Upper lobe of left lung (tissue), 6 donors: ENCODE results near the gene DCBLD1. TPM values are rescaled to one million over a fixed set of nuclear protein-coding genes. Genes with fewer than 3 reads are reported as not detected.

Experiments
- ATAC-seq, 2 donors: fragments of 200-7000 bp; cut with Tn5 transposase; one replicate each; pipeline ENCODE4 v1.9.1; 2022; ENCODE audit warnings: mild to moderate bottlenecking in 2 of 2, moderate library complexity in 2 of 2; ENCODE audit not compliant: low FRiP score in 2 of 2
- DNase-seq, 2 donors: peaks; one replicate each; pipeline ENCODE4 v3.0.0-alpha.2; 2019 to 2020
- H3K27ac ChIP-seq, 4 donors: fragments of 200-600 bp; sonication (generic); one replicate each; pipeline ENCODE4 v1.5.1; 2016 to 2019
- H3K27me3 ChIP-seq, 4 donors: fragments of 200-600 bp; sonication (generic); one replicate each; pipeline ENCODE4 v1.5.1; 2017 to 2019
- H3K36me3 ChIP-seq, 4 donors: fragments of 200-600 bp; sonication (generic); one replicate each; pipeline ENCODE4 v1.5.1; 2016 to 2019
- H3K4me1 ChIP-seq, 4 donors: fragments of 200-600 bp; sonication (generic); one replicate each; pipeline ENCODE4 v1.5.1; 2018 to 2019
- H3K4me3 ChIP-seq, 4 donors: fragments of 200-600 bp; sonication (generic); one replicate each; pipeline ENCODE4 v1.5.1; 2017 to 2019; ENCODE audit warnings: mild to moderate bottlenecking in 2 of 4, moderate library complexity in 1 of 4
- H3K9me3 ChIP-seq, 4 donors: fragments of 200-600 bp; sonication (generic); one replicate each; pipeline ENCODE4 v1.5.1; 2018 to 2019
- CTCF ChIP-seq, 6 experiments: fragments of 450-650 bp in 4 of 6; fragments of 200-600 bp in 2 of 6; sonication (generic) in 2 of 6; IDR thresholded peaks; one replicate each; pipeline ENCODE4 v1.5.1; 2016 to 2019; ENCODE audit warnings: antibody characterized with exemption in 6 of 6
- EP300 ChIP-seq, 4 donors: sonication (generic); formaldehyde crosslinking; IDR thresholded peaks; one replicate each; pipeline ENCODE4 v1.5.1; 2017; ENCODE audit warnings: antibody characterized with exemption in 4 of 4, control low read depth in 2 of 4
- POLR2A ChIP-seq, 4 donors: fragments of 450-650 bp; IDR thresholded peaks; one replicate each; pipeline ENCODE4 v1.5.1; 2016 to 2017; ENCODE audit warnings: antibody characterized with exemption in 4 of 4, mild to moderate bottlenecking in 2 of 4
- POLR2AphosphoS5 ChIP-seq, 2 donors: sonication (generic); formaldehyde crosslinking; IDR thresholded peaks; one replicate each; pipeline ENCODE4 v1.5.1; 2017; ENCODE audit warnings: antibody characterized with exemption in 2 of 2
- WGBS, 2 donors: methylation state at CpG; one replicate each; pipeline ENCODE4 v1.1.5; 2017 to 2018; 5-methylcytosine and 5-hydroxymethylcytosine counted together
- total RNA-seq, 6 donors: library from RNA; depleted of rRNA in 4 of 6; stranded (reverse); fragments of >200 nt in 4 of 6; gene quantifications; one replicate each; pipeline versions ENCODE4 v1.1.0 to v1.2.1, GENCODE V29; 2016 to 2021
- donor health status: DM: no; HTN: no; CAD: no; lungs with moderate emphysema.
- donor health status: DM: no; HTN: yes; CAD: no; lungs with severe emphysema.

DCBLD1 gene
- total RNA-seq, 6 donors from 2014 or later: 12.5 to 48.1 (median 19.6) TPM

- Histone ChIP-seq H3K27me3 (no peaks in the 10 kb centered on the region), H3K9me3 (no peaks in the 10 kb centered on the region), H3K4me1 (peaks cover 17 to 19% (median 18%) of the 10 kb centered on the region in 4 donors), H3K36me3 (peaks cover 0 to 18% (median 4%) of the 10 kb centered on the region in 4 donors), H3K4me3 (no peak overlapping the region), H3K27ac (no peak overlapping the region)
- ATAC-seq (no peak), DNase-seq (no peak)
- TF ChIP-seq POLR2A (IDR thresholded peaks at IDR 0.05) (no peak), POLR2AphosphoS5 (IDR thresholded peaks at IDR 0.05) (no peak), CTCF (IDR thresholded peaks at IDR 0.05) (no peak), EP300 (IDR thresholded peaks at IDR 0.05) (no peak)
- 59 to 67% methylated on average over 2 of the region's 2 CpGs for WGBS, 2 donors
These were observed 20.7 kb downstream of the DCBLD1 start for GRCh38 chr6:117503211-117503610.

GRCh38 chr6:117504478-117505144, 22.1 kb downstream of the DCBLD1 start:
- TF ChIP-seq POLR2A (IDR thresholded peaks at IDR 0.05) (no peak), CTCF (IDR thresholded peaks at IDR 0.05) (no peak), EP300 (IDR thresholded peaks at IDR 0.05) (no peak), POLR2AphosphoS5 (IDR thresholded peaks at IDR 0.05) (no peak)
- Histone ChIP-seq H3K9me3 (no peaks in the 10 kb centered on the region), H3K4me1 (peaks cover 6 to 10% (median 8%) of the 10 kb centered on the region in 4 donors), H3K27me3 (no peaks in the 10 kb centered on the region), H3K27ac (no peak overlapping the region), H3K4me3 (no peak overlapping the region), H3K36me3 (peaks cover 0 to 22% (median 4%) of the 10 kb centered on the region in 4 donors)
- no peak for DNase-seq
- 82 to 85% methylated on average over 7 of the region's 7 CpGs for WGBS, 2 donors
- ATAC-seq: no peak

DNA sequence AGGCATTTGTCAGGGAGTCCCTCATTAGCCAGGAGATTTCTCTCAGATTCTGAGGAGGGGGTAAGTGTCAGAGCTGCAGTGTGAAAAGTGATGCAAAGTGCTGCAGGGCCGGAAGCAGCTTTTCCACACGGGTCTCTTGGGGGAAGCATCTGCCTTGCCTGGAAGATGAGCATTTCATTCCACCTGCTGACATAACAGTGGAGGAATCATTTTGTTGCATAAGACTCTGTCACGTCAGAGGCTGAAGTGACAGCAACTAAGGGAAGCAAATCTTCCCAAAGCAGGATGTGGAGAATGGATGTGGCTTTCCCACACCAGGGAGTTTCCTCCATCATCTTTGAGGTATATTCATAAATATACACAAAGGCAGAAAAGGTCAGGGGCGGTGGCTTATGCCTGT, 22.8 kb downstream of the DCBLD1 start:
- H3K4me1 ChIP-seq: peaks cover 6 to 10% (median 8%) of the 10 kb centered on the region in 4 donors
- H3K27ac ChIP-seq: no peak overlapping the region
- H3K4me3 ChIP-seq: no peak overlapping the region
- TF ChIP-seq POLR2AphosphoS5 (IDR thresholded peaks at IDR 0.05) (no peak), EP300 (IDR thresholded peaks at IDR 0.05) (no peak)
- H3K36me3 ChIP-seq: peaks cover 0 to 22% (median 4%) of the 10 kb centered on the region in 4 donors
- 66 to 70% methylated on average over 4 of the region's 4 CpGs for WGBS, 2 donors
- no peak for DNase-seq
- ATAC-seq: no peak
- H3K27me3 ChIP-seq: no peaks in the 10 kb centered on the region
- no peaks in the 10 kb centered on the region for H3K9me3 ChIP-seq

- Histone ChIP-seq H3K4me3 (no peak overlapping the region), H3K27me3 (no peaks in the 10 kb centered on the region), H3K4me1 (peaks cover 6 to 10% (median 8%) of the 10 kb centered on the region in 4 donors), H3K36me3 (peaks cover 0 to 22% (median 4%) of the 10 kb centered on the region in 4 donors), H3K27ac (no peak overlapping the region), H3K9me3 (no peaks in the 10 kb centered on the region)
- no peak for DNase-seq
- 70 to 75% methylated on average over 3 of the region's 3 CpGs for WGBS, 2 donors
- ATAC-seq: no peak
- TF ChIP-seq POLR2AphosphoS5 (IDR thresholded peaks at IDR 0.05) (no peak), POLR2A (IDR thresholded peaks at IDR 0.05) (no peak), EP300 (IDR thresholded peaks at IDR 0.05) (no peak), CTCF (IDR thresholded peaks at IDR 0.05) (no peak)
These were observed 23.8 kb downstream of the DCBLD1 start for GRCh38 chr6:117506180-117506835.

GRCh38 chr6:117506907-117507306, 24.4 kb downstream of the DCBLD1 start:
- no peak for DNase-seq
- H3K27ac ChIP-seq: no peak overlapping the region
- H3K4me3 ChIP-seq: no peak overlapping the region
- peaks cover 6 to 10% (median 8%) of the 10 kb centered on the region in 4 donors for H3K4me1 ChIP-seq
- no peaks in the 10 kb centered on the region for H3K9me3 ChIP-seq
- peaks cover 0 to 22% (median 4%) of the 10 kb centered on the region in 4 donors for H3K36me3 ChIP-seq
- no peaks in the 10 kb centered on the region for H3K27me3 ChIP-seq
- whole genome bisulfite sequencing, 2 donors: 64 to 67% methylated on average over 2 of the region's 2 CpGs
- TF ChIP-seq CTCF (IDR thresholded peaks at IDR 0.05): no peak
- TF ChIP-seq EP300 (IDR thresholded peaks at IDR 0.05): no peak
- no peak for TF ChIP-seq POLR2A (IDR thresholded peaks at IDR 0.05)
- no peak for TF ChIP-seq POLR2AphosphoS5 (IDR thresholded peaks at IDR 0.05)
- ATAC-seq: no peak
